SU-DHL-6 (cell line): Measurements from ENCODE around the gene RNU1-2.

Source experiments
- EZH2phosphoT487 ChIP-seq: fragments of 200-600 bp; sonication (generic), shearing (Covaris generic); conservative IDR thresholded peaks from 2 replicates; pipeline ENCODE4 v1.6.1; 2018; ENCODE audit warnings: mild to moderate bottlenecking, antibody characterized with exemption, low read length, moderate library complexity, mixed read lengths
- TF ChIP-seq, protein P1 (sequence below): fragments of 200-600 bp; sonication (generic); IDR thresholded peaks from one replicate; pipeline ENCODE4 v1.5.1; 2017; ENCODE audit warnings: antibody characterized with exemption, mild to moderate bottlenecking, low read length, moderate library complexity; ENCODE audit not compliant: insufficient read depth, poor library complexity, severe bottlenecking

DNA sequence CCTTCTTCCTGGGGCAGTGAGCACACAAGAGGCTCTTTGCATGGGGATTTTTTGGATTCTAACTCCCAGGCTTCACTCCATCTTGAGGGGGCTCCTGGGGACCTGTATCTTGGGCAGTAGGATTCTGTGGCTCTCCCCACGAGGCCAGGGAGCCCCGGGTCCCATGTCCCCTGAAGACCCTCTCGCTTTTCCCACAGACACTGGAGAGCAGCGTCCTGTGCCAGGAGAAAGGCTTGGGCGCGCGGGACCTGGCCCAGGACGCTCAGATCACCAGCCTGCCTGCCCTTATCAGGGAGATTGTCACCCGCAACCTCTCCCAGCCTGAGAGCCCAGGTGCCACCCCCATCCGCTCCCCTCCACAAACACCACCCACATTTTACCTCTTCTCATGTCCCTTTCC lies 26.7 kb downstream of the RNU1-2 start:
- TF ChIP-seq, protein P1, sequence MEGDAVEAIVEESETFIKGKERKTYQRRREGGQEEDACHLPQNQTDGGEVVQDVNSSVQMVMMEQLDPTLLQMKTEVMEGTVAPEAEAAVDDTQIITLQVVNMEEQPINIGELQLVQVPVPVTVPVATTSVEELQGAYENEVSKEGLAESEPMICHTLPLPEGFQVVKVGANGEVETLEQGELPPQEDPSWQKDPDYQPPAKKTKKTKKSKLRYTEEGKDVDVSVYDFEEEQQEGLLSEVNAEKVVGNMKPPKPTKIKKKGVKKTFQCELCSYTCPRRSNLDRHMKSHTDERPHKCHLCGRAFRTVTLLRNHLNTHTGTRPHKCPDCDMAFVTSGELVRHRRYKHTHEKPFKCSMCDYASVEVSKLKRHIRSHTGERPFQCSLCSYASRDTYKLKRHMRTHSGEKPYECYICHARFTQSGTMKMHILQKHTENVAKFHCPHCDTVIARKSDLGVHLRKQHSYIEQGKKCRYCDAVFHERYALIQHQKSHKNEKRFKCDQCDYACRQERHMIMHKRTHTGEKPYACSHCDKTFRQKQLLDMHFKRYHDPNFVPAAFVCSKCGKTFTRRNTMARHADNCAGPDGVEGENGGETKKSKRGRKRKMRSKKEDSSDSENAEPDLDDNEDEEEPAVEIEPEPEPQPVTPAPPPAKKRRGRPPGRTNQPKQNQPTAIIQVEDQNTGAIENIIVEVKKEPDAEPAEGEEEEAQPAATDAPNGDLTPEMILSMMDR: no peak
- TF ChIP-seq EZH2phosphoT487: no peak
